ENCODE results near the gene SYNGR3.

- TF ChIP-seq CTCF (IDR thresholded peaks at IDR 0.05) (no peak), POLR2A (IDR thresholded peaks at IDR 0.05) (no peak)
Observed at GRCh38 chr16:1950559-1950958, 39.2 kb upstream of the SYNGR3 start.
